ENCODE data around the gene ATP13A4. TPM values are rescaled to one million over a fixed set of nuclear protein-coding genes. Genes with fewer than 3 reads are reported as not detected.

The ATP13A4 gene
- total and polyA plus RNA-seq, 3 experiments from 2014 or later: 1.3 to 2.6 TPM; not detected in 1

- Histone ChIP-seq H3K36me3 (ENCODE audit: insufficient read depth, low read length) (no peaks in the 10 kb centered on the region), H3K27ac (ENCODE audit: low read depth, low read length) (no peak overlapping the region), H3K4me1 (ENCODE audit: insufficient read depth, low read length) (no peaks in the 10 kb centered on the region), H3K9me3 (ENCODE audit: low read length) (no peaks in the 10 kb centered on the region), H3K4me3 (ENCODE audit: low read length) (no peak overlapping the region), H3K27me3 (ENCODE audit: insufficient read depth, low read length, poor library complexity, severe bottlenecking) (no peaks in the 10 kb centered on the region)
- CTCF ChIA-PET: no interaction called here
- Mint-ChIP-seq H3K36me3 (peaks cover 0 to 8% (median 0%) of the 10 kb centered on the region in 3 donors), H3K27me3 (no peaks in the 10 kb centered on the region), H3K27ac (no peak overlapping the region), H3K4me3 (no peak overlapping the region), H3K4me1 (no peaks in the 10 kb centered on the region), H3K9me3 (peaks cover 0 to 2% (median 0%) of the 10 kb centered on the region in 5 donors)
- POLR2A ChIA-PET: no interaction called here
- no peak for DNase-seq
Measured at GRCh38 chr3:193481436-193481835, 73.3 kb downstream of the ATP13A4 start.

GRCh38 chr3:193474446-193474845 lies 80.2 kb downstream of the ATP13A4 start:
- no peak overlapping the region for H3K27ac ChIP-seq (ENCODE audit: low read depth, low read length)
- DNase-seq: no peak
- H3K4me1 Mint-ChIP-seq: no peaks in the 10 kb centered on the region
- H3K4me3 Mint-ChIP-seq: no peak overlapping the region
- peaks cover 0 to 2% (median 0%) of the 10 kb centered on the region in 5 donors for H3K9me3 Mint-ChIP-seq
- H3K27me3 Mint-ChIP-seq: no peaks in the 10 kb centered on the region
- POLR2A ChIA-PET: no interaction called here
- peaks cover 0 to 2% (median 2%) of the 10 kb centered on the region in 3 donors for H3K36me3 Mint-ChIP-seq
- no peaks in the 10 kb centered on the region for H3K4me1 ChIP-seq (ENCODE audit: insufficient read depth, low read length)
- CTCF ChIA-PET: no interaction called here
- H3K27me3 ChIP-seq (ENCODE audit: insufficient read depth, low read length, poor library complexity, severe bottlenecking): no peaks in the 10 kb centered on the region
- no peak overlapping the region for H3K4me3 ChIP-seq (ENCODE audit: low read length)
- H3K9me3 ChIP-seq (ENCODE audit: low read length): no peaks in the 10 kb centered on the region
- no peak overlapping the region for H3K27ac Mint-ChIP-seq
- H3K36me3 ChIP-seq (ENCODE audit: insufficient read depth, low read length): no peaks in the 10 kb centered on the region

- Histone ChIP-seq H3K4me3 (ENCODE audit: low read length) (no peak overlapping the region), H3K27me3 (ENCODE audit: insufficient read depth, low read length, poor library complexity, severe bottlenecking) (no peaks in the 10 kb centered on the region), H3K27ac (ENCODE audit: low read depth, low read length) (no peak overlapping the region), H3K36me3 (ENCODE audit: insufficient read depth, low read length) (no peaks in the 10 kb centered on the region), H3K9me3 (ENCODE audit: low read length) (no peaks in the 10 kb centered on the region), H3K4me1 (ENCODE audit: insufficient read depth, low read length) (no peaks in the 10 kb centered on the region)
- Mint-ChIP-seq H3K36me3 (peaks cover 2 to 5% (median 2%) of the 10 kb centered on the region in 3 donors), H3K27me3 (no peaks in the 10 kb centered on the region), H3K4me3 (no peak overlapping the region), H3K27ac (peak overlapping the region in 1 of 8 donors; percentile 21), H3K9me3 (no peaks in the 10 kb centered on the region), H3K4me1 (no peaks in the 10 kb centered on the region)
- CTCF ChIA-PET: no interaction called here
- no peak for DNase-seq
- POLR2A ChIA-PET: no interaction called here
Measured at GRCh38 chr3:193470710-193471109, 84.0 kb downstream of the ATP13A4 start.

DNA sequence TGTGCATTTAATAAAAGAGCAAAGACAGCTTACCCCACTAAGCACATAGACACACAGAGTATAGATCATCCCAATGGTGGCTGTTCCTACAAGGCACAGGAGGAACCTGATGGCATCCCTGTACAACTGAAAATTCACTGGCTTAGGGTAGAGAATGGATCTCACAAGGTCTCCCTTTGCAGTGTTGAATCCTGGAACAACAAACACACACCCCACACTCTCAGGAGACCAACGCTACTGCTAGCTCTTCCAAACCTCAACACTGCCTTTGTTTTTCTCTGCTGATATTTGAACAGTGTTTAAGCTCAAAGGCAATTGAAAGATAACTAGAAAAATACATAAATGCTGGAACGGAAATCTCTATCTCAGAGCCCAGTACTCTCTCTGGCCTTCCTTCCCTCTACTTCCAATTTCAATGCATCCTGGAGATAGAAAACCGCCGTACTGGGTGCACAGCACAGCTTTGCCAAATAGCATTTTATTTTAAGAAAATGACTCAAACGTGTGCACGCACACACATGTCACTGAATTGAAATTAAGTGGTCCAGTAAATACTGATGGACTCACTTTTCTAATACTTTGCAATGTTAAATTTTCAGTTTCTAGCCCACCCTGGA lies 88.6 kb downstream of the ATP13A4 start:
- H3K27ac ChIP-seq (ENCODE audit: low read depth, low read length): no peak overlapping the region
- H3K9me3 ChIP-seq (ENCODE audit: low read length): no peaks in the 10 kb centered on the region
- H3K4me1 ChIP-seq (ENCODE audit: insufficient read depth, low read length): no peaks in the 10 kb centered on the region
- Mint-ChIP-seq H3K27ac (no peak overlapping the region), H3K36me3 (peaks cover 4 to 8% (median 8%) of the 10 kb centered on the region in 3 donors), H3K27me3 (no peaks in the 10 kb centered on the region), H3K9me3 (no peaks in the 10 kb centered on the region), H3K4me3 (no peak overlapping the region), H3K4me1 (peaks cover 0 to 7% (median 4%) of the 10 kb centered on the region in 3 donors)
- DNase-seq: no peak
- ChIA-PET CTCF (no interaction called here), POLR2A (no interaction called here)
- no peak overlapping the region for H3K4me3 ChIP-seq (ENCODE audit: low read length)
- H3K27me3 ChIP-seq (ENCODE audit: insufficient read depth, low read length, poor library complexity, severe bottlenecking): no peaks in the 10 kb centered on the region
- H3K36me3 ChIP-seq (ENCODE audit: insufficient read depth, low read length): no peaks in the 10 kb centered on the region

GRCh38 chr3:193464889-193465288 lies 89.8 kb downstream of the ATP13A4 start:
- peaks cover 2 to 8% (median 5%) of the 10 kb centered on the region in 3 donors for H3K36me3 Mint-ChIP-seq
- no peak overlapping the region for H3K4me3 Mint-ChIP-seq
- no peaks in the 10 kb centered on the region for H3K9me3 Mint-ChIP-seq
- DNase-seq: no peak
- H3K4me1 Mint-ChIP-seq: peaks cover 0 to 7% (median 4%) of the 10 kb centered on the region in 3 donors
- no peaks in the 10 kb centered on the region for H3K36me3 ChIP-seq (ENCODE audit: insufficient read depth, low read length)
- H3K27ac Mint-ChIP-seq: no peak overlapping the region
- no peaks in the 10 kb centered on the region for H3K27me3 Mint-ChIP-seq
- no peak overlapping the region for H3K4me3 ChIP-seq (ENCODE audit: low read length)
- no peaks in the 10 kb centered on the region for H3K27me3 ChIP-seq (ENCODE audit: insufficient read depth, low read length, poor library complexity, severe bottlenecking)
- no peaks in the 10 kb centered on the region for H3K4me1 ChIP-seq (ENCODE audit: insufficient read depth, low read length)
- POLR2A ChIA-PET: no interaction called here
- H3K27ac ChIP-seq (ENCODE audit: low read depth, low read length): no peak overlapping the region
- H3K9me3 ChIP-seq (ENCODE audit: low read length): no peaks in the 10 kb centered on the region
- CTCF ChIA-PET: no interaction called here

DNA sequence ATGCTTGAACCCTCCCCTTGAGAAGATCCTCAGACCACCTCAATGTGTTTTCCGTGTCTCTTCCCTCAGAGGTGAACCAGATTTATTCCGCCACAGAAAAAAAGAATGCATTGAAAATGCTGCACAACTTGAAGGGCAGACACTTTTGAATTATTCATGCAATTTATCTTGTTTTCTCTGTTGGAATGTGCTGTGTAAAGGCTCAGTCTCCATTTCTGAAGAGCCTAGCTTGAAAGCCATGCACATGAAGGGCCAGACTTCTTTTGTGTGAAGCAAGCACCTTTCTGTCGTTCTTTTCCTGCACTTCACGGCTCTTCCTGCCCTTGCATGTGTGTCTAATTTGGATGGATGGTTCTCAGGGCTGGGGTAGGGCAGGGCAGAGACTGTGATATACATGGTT lies 97.2 kb downstream of the ATP13A4 start:
- Histone ChIP-seq H3K36me3 (ENCODE audit: insufficient read depth, low read length) (no peaks in the 10 kb centered on the region), H3K4me1 (ENCODE audit: insufficient read depth, low read length) (no peaks in the 10 kb centered on the region), H3K4me3 (ENCODE audit: low read length) (no peak overlapping the region), H3K9me3 (ENCODE audit: low read length) (no peaks in the 10 kb centered on the region), H3K27ac (ENCODE audit: low read depth, low read length) (no peak overlapping the region), H3K27me3 (ENCODE audit: insufficient read depth, low read length, poor library complexity, severe bottlenecking) (no peaks in the 10 kb centered on the region)
- Mint-ChIP-seq H3K27ac (no peak overlapping the region), H3K27me3 (peaks cover 0 to 2% of the 10 kb centered on the region in 2 donors), H3K4me1 (peaks cover 0 to 7% (median 4%) of the 10 kb centered on the region in 3 donors), H3K9me3 (no peaks in the 10 kb centered on the region), H3K36me3 (peaks cover 0 to 2% (median 1%) of the 10 kb centered on the region in 3 donors), H3K4me3 (no peak overlapping the region)
- no peak for DNase-seq
- ChIA-PET POLR2A (no interaction called here), CTCF (no interaction called here)

DNA sequence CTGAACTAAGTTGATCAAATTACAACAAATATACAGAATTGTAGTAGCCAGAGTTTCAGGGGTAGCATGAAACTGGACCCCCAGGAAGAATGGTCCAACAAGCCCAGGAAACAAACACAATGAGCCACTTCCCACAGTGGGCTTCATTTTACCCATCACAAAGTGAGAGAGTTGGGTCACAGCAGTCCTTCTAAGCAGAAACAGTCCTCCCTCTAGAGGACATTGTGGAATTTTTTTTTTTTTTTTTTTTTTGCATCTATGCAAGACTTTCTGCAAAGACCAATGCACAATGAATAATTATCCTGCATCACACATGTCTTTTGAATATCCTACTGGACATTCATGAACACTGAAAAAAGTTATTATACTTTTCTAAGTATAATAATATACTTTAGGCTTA lies 102.4 kb downstream of the ATP13A4 start:
- ChIA-PET CTCF (no interaction called here), POLR2A (no interaction called here)
- DNase-seq: no peak
- H3K27ac Mint-ChIP-seq: no peak overlapping the region
- no peaks in the 10 kb centered on the region for H3K4me1 ChIP-seq (ENCODE audit: insufficient read depth, low read length)
- no peak overlapping the region for H3K27ac ChIP-seq (ENCODE audit: low read depth, low read length)
- no peaks in the 10 kb centered on the region for H3K9me3 ChIP-seq (ENCODE audit: low read length)
- H3K4me3 Mint-ChIP-seq: no peak overlapping the region
- H3K36me3 ChIP-seq (ENCODE audit: insufficient read depth, low read length): no peaks in the 10 kb centered on the region
- no peak overlapping the region for H3K4me3 ChIP-seq (ENCODE audit: low read length)
- H3K27me3 Mint-ChIP-seq: no peaks in the 10 kb centered on the region
- H3K36me3 Mint-ChIP-seq: peaks cover 0 to 5% (median 2%) of the 10 kb centered on the region in 3 donors
- no peaks in the 10 kb centered on the region for H3K27me3 ChIP-seq (ENCODE audit: insufficient read depth, low read length, poor library complexity, severe bottlenecking)
- no peaks in the 10 kb centered on the region for H3K4me1 Mint-ChIP-seq
- no peaks in the 10 kb centered on the region for H3K9me3 Mint-ChIP-seq

DNA sequence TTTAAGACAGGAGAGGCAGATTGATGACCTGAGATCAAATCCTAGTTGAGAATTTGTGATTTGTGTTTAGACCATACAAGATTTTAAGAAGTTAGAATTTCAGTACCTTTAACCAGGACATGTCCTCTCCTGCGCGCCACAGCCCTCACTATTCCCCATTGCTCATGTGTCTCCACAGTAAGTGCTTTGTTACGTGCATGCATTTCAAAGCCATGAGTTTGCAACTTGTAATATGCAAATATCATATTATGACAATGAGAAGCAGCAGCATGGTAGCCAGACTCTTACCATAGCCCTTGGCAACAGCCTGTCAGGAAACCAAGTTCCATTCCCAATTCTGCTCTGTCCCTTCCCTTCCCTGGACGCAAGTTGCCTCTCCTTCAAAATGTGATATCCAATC lies 102.8 kb downstream of the ATP13A4 start:
- Mint-ChIP-seq H3K9me3 (no peaks in the 10 kb centered on the region), H3K4me3 (no peak overlapping the region), H3K27me3 (no peaks in the 10 kb centered on the region), H3K27ac (no peak overlapping the region), H3K36me3 (peaks cover 0 to 9% (median 2%) of the 10 kb centered on the region in 3 donors), H3K4me1 (no peaks in the 10 kb centered on the region)
- no peaks in the 10 kb centered on the region for H3K27me3 ChIP-seq (ENCODE audit: insufficient read depth, low read length, poor library complexity, severe bottlenecking)
- DNase-seq: no peak
- ChIA-PET CTCF (no interaction called here), POLR2A (no interaction called here)
- H3K27ac ChIP-seq (ENCODE audit: low read depth, low read length): no peak overlapping the region
- H3K4me1 ChIP-seq (ENCODE audit: insufficient read depth, low read length): no peaks in the 10 kb centered on the region
- no peak overlapping the region for H3K4me3 ChIP-seq (ENCODE audit: low read length)
- no peaks in the 10 kb centered on the region for H3K36me3 ChIP-seq (ENCODE audit: insufficient read depth, low read length)
- no peaks in the 10 kb centered on the region for H3K9me3 ChIP-seq (ENCODE audit: low read length)

Data from CD8-positive, alpha-beta memory T cell (primary cell).